HK-2 (cell line): ENCODE results near the gene ALOX5.
"Not testable (repeated sequence)": the region's sequence is repeated elsewhere in the genome, so short reads cannot be mapped to it uniquely, and the experiment has no call there.

Experiments
- DNase-seq: peaks from one replicate; pipeline ENCODE4 v3.0.0-alpha.2; 2018; ENCODE audit not compliant: unreplicated experiment

ALOX5 gene

DNA sequence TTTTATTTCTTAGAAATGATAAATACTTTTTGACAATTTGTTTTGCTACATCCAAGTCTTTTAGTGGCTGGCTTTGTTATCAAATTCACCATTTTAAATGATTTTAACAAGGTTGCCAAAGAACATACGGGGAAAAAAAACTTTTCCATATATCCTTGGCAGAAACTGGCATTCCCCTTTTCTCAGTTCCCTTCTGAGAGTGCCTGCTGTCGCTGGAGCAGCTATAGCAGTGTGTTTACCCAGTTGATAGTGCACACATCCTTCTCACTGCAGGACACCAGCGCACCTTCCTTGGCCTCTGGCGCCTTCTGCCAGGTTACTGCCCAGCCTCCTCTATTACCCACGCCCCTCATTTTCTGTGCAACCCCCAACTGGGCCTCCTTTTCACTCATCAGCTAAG lies 94.1 kb downstream of the ALOX5 start:
- no peak for DNase-seq

DNA sequence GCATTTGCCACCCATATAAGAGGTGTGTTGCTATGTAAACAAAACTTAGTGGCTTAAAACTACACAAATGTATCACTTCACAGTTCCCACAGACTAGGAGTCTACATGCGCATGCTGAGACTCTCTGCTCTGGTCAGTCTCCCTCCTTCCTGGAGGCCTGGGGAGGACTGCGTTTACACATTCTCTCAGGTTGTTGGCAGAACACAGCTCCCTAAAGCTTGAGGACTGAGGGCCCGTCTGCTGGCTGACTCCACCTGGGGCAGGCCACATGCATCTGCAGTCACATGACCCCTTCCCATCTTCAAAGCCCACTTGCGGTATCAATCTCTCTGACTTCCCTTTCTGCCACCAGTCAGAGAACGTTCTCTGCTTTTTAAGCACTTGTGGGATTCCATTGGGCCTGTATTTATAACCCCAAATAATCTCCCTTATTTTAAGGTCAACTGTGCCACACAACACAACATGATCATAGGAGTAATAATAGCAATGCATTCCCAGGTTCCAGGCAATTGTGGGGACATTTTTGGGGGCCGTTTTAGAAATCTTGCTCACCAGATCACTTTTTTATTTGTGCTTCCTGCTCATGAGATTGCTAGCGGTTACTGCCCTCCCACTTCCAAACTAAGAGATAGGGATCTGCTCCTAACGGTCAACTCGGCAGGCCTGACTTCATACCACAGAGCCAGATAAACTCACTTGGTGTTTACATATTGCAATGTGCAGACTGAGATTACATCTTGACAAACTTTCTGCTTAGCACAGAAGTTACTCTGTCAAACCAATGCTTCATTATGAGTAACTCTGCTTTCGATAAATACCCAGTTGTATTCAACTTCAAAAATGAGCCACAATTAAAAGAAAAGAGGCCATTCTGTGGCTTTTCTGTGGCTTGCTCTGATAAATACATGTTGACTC lies 96.3 kb downstream of the ALOX5 start:
- no peak for DNase-seq

DNA sequence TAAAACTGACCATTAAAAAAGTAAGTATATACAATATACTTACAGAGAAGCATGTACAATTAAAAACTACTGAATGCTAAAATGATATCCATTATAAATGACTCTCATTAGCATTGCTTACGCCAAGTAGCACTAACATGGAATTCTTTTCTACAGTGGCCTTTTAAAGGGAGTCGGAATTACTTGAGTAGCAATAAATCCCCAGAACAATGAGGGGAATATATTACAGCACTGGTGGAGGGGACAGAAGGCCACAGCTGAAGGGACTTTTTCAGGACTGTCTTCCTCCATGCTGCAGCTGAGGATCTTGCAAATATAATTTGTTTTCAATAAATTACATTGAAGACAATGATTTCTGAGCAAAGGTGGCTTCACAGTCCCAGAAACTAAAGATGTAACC lies 97.0 kb downstream of the ALOX5 start:
- DNase-seq, result no peak

- DNase-seq, result no peak
Measured at GRCh38 chr10:45471531-45472310, 97.7 kb downstream of the ALOX5 start.

DNA sequence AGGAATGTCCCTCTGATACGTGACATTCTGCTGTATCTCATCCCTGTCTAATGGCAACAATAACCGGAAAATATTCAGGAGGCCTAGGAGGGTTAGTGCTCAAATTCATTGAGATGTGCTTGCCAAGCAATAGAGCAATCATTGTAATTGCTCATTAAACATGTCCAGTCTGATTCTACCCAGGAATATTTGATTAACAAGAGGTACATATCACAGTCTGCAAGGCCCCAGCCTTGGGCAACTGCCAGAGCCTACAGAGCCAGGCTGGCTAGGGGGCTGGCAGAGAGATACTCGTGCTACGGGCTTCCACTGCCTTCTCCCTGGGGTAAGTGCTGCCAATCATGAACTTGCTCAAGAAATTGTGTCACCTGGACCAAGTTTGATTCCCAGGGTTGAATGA lies 99.1 kb downstream of the ALOX5 start:
- DNase-seq, result no peak

- no peak for DNase-seq
Measured at GRCh38 chr10:45476559-45476958, 102.5 kb downstream of the ALOX5 start.

DNA sequence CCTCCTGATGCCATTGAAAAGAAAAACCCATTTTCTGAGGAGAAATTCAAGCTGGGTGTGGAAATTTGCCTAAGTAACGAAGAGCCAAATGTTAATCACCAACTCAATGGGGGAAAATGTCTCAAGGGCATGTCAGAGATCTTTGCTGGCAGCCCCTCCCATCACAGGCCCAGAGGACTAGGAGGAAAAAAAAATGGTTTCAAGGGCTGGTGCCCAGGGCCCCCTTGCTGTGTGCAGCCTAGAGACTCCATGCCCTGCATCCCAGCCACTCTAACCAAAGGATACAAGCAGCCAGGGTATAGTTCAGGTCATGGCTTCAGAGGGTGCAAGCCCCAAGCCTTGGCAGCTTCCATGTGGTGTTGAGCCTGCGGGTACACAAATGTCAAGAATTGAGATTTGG lies 106.3 kb downstream of the ALOX5 start:
- no peak for DNase-seq

DNA sequence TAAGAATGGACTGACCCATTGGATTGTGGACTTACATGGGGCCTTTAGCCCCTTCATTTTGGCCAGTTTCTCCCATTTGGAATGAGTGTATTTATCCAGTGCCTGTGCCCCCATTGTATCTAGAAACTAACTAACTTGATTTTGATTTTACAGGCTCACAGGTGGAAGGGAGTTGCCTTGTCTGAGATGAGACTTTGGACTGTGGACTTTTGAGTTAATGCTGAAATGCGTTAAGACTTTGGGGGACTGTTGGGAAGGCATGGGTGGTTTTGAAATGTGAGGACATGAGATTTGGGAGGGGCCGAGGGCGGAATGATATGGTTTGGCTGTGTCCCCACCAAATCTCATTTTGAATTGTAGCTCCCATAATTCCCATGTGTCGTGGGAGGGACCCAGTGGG lies 107.1 kb downstream of the ALOX5 start:
- DNase-seq, result not testable (repeated sequence)

GRCh38 chr10:45483002-45483401 lies 109.0 kb downstream of the ALOX5 start:
- no peak for DNase-seq

DNA sequence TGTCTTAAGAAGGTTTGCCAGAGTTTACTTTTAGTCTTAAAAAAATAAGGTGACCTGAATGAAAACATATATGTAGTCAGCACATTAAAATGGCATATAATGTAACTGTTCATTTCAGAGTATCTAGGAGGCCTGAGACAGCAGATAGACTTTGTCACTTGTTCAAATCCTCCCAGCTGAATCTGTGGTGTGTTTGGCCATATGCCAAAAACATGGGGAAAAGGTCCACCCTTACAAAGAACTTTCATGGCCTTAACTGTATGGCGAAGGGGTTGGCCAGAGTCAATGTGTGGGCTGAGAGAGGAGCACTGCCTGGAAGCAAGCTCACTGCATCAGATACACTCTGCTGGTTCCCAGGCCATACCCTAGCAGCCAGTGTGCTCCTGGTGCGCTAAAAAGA lies 113.7 kb downstream of the ALOX5 start:
- DNase-seq, result no peak

DNA sequence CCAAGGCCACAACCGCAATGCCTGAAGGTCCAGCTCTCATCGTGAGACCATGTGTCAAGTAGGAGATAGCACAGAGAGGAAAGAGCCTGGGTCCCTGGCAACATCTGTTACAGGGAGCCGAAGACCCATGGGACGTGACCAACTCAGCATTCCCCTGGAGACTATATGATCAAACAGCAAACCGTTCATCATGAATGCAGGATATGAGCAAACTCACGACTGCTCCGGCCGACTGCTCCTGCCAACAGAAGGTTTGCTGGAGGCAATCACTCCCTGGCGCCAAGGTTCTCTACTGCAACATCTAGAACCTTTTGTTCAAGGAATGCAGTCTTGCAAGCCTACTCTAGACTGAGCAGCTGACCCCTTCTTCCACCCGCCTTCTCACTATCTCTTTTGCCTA lies 114.3 kb downstream of the ALOX5 start:
- no peak for DNase-seq

DNA sequence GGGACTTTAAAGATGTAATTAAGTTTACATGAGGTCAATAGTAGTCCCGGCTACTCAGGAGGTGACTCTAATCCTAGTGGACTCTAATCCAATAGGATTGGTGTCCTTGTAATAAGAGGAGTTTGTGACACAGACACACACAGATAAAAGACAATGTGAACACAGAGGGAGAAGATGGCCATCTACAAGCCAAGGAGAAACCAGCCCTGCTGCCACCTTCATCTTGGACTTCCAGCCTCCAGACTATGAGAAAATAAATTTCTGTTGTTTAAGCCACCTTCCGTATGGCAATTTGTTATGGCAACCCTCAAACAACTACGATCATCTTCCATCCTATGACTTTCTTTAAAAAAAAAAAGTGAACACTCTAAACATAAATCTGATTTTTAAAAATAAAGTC lies 116.3 kb downstream of the ALOX5 start:
- DNase-seq, result no peak

- DNase-seq, result no peak
Measured at GRCh38 chr10:45491061-45491460, 117.0 kb downstream of the ALOX5 start.
